HepG2 (cell line): Measurements from ENCODE around the gene TFEB. TPM values are rescaled to one million over a fixed set of nuclear protein-coding genes. Genes with fewer than 3 reads are reported as not detected.

ENCODE experiments used
- ATAC-seq: fragments of 200-7000 bp; cut with Tn5 transposase; 3 replicates; pipeline ENCODE4 v1.9.1; 2020; ENCODE audit warnings: mild to moderate bottlenecking, moderate library complexity
- BruUV-seq: library from RNA; stranded (reverse); fragments of 400-500 nt; replicated peaks from 2 replicates; lab custom pipeline; 2021; lab: Mats Ljungman, UMichigan
- CTCF ChIA-PET: fragments of 300-600 bp; formaldehyde crosslinking; extraction: SDS; loops from one replicate; lab custom pipeline; 2021; ENCODE audit warnings: low total read pairs, inconsistent platforms, low intra/inter-chr PET ratio; lab: Yijun Ruan, JAX
- POLR2A ChIA-PET: fragments of 350-600 bp; sonication (Branson Sonifier 250); formaldehyde crosslinking; loops from one replicate; lab custom pipeline; 2020; ENCODE audit warnings: antibody characterized with exemption, inconsistent platforms; lab: Yijun Ruan, JAX
- DNase-seq: peaks from one replicate; pipeline ENCODE4 v3.0.0-alpha.2; 2015; ENCODE audit warnings: low spot score
- FAIRE-seq: peaks from 3 replicates; lab custom pipeline; 2011; peaks lifted over from hg19 to GRCh38; lab: Jason Lieb, UNC
- H2AFZ ChIP-seq: one replicate; pipeline ENCODE4 v1.6.1; 2011; ENCODE audit warnings: low read length, inconsistent platforms
- H3K27ac ChIP-seq: fragments of 300-600 bp; 3 replicates; pipeline ENCODE4 v1.8.0; 2011; ENCODE audit warnings: mixed run types, mild to moderate bottlenecking, mixed read lengths, low read length, inconsistent platforms; ENCODE audit not compliant: insufficient read depth; ENCODE audit errors: extremely low read length
- H3K27me3 ChIP-seq, 2 experiments: fragments of 200-600 bp in 1 of 2; 2 replicates in 1 of 2; 3 replicates in 1 of 2; pipeline versions ENCODE4 v1.6.0 to v1.8.0; 2011; ENCODE audit warnings: low read length in 2 of 2, mild to moderate bottlenecking in 2 of 2, moderate library complexity in 2 of 2, inconsistent platforms in 1 of 2; ENCODE audit not compliant: insufficient read depth in 2 of 2, control insufficient read depth in 1 of 2
- H3K36me3 ChIP-seq, 2 experiments: fragments of 200-600 bp in 1 of 2; replicated peaks in 1 of 2; 2 replicates in 1 of 2; 3 replicates in 1 of 2; pipeline versions ENCODE4 v1.5.1 to v1.8.0; 2011; ENCODE audit warnings: low read length in 2 of 2, inconsistent platforms in 1 of 2; ENCODE audit not compliant: insufficient read depth in 2 of 2, control insufficient read depth in 1 of 2
- H3K4me1 ChIP-seq: 2 replicates; pipeline ENCODE4 v1.5.1; 2012; ENCODE audit warnings: low read length, inconsistent platforms; ENCODE audit not compliant: insufficient read depth
- H3K4me2 ChIP-seq: 2 replicates; pipeline ENCODE4 v1.6.0; 2011; ENCODE audit warnings: low read depth, low read length, inconsistent platforms
- H3K4me3 ChIP-seq, 3 experiments: fragments of 200-600 bp in 1 of 3; sonication (generic), shearing (Covaris generic) in 1 of 3; replicated peaks in 1 of 3; 2 replicates each; pipeline ENCODE4 v1.5.1; 2011 to 2016; ENCODE audit warnings: low read length in 3 of 3, inconsistent platforms in 2 of 3, low read depth in 2 of 3, mild to moderate bottlenecking in 2 of 3, control low read depth in 1 of 3, mixed read lengths in 1 of 3; ENCODE audit not compliant: insufficient read depth in 1 of 3
- H3K79me2 ChIP-seq: one replicate; pipeline ENCODE4 v1.6.1; 2011; ENCODE audit warnings: low read length, inconsistent platforms; ENCODE audit not compliant: insufficient read depth
- H3K9ac ChIP-seq: 2 replicates; pipeline ENCODE4 v1.6.0; 2011; ENCODE audit warnings: mild to moderate bottlenecking, low read depth, low read length, inconsistent platforms; ENCODE audit not compliant: insufficient read depth
- H3K9me3 ChIP-seq: 2 replicates; pipeline ENCODE4 v1.5.1; 2012; ENCODE audit warnings: mild to moderate bottlenecking, low read length
- H4K20me1 ChIP-seq: 2 replicates; pipeline ENCODE4 v1.6.0; 2011; ENCODE audit warnings: inconsistent platforms, mild to moderate bottlenecking, low read length, moderate library complexity; ENCODE audit not compliant: insufficient read depth
- ATRX ChIP-seq: sonication (generic); formaldehyde crosslinking; IDR thresholded peaks from 2 replicates; pipeline ENCODE4 v1.4.0; 2020; ENCODE audit warnings: missing genetic modification reagents, borderline replicate concordance
- BORCS8-MEF2B ChIP-seq: sonication (generic); formaldehyde crosslinking; IDR thresholded peaks from 2 replicates; pipeline ENCODE4 v1.8.0; 2022; ENCODE audit warnings: mild to moderate bottlenecking, missing genetic modification reagents
- DMAP1 ChIP-seq: IDR thresholded peaks from 2 replicates; pipeline ENCODE4 v1.6.1; 2016
- FOXA3 ChIP-seq: IDR thresholded peaks from 2 replicates; pipeline ENCODE4 v1.6.1; 2016; ENCODE audit warnings: missing genetic modification reagents, missing compliant biosample characterization
- KLF11 ChIP-seq: IDR thresholded peaks from 2 replicates; pipeline ENCODE4 v1.6.1; 2016; ENCODE audit warnings: missing compliant biosample characterization
- KLF6 ChIP-seq: IDR thresholded peaks from 2 replicates; pipeline ENCODE4 v1.8.0; 2016; ENCODE audit warnings: missing biosample characterization, missing genetic modification reagents
- SIX1 ChIP-seq: sonication (generic); formaldehyde crosslinking; IDR thresholded peaks from 2 replicates; pipeline ENCODE4 v1.4.0; 2020; ENCODE audit warnings: missing genetic modification reagents, borderline replicate concordance
- ZBTB4 ChIP-seq: sonication (generic); formaldehyde crosslinking; IDR thresholded peaks from 2 replicates; pipeline ENCODE4 v1.4.0; 2020; ENCODE audit warnings: missing genetic modification reagents, mild to moderate bottlenecking, borderline replicate concordance
- ZNF382 ChIP-seq: sonication (generic); formaldehyde crosslinking; IDR thresholded peaks from 2 replicates; pipeline ENCODE4 v1.5.0; 2020; ENCODE audit warnings: missing genetic modification reagents, mild to moderate bottlenecking, borderline replicate concordance
- ZNF547 ChIP-seq: sonication (generic); formaldehyde crosslinking; IDR thresholded peaks from 2 replicates; pipeline ENCODE4 v1.5.1; 2020; ENCODE audit warnings: mild to moderate bottlenecking, missing genetic modification reagents
- ZNF674 ChIP-seq: sonication (generic); formaldehyde crosslinking; IDR thresholded peaks from 2 replicates; pipeline ENCODE4 v1.5.0; 2020; ENCODE audit warnings: low read depth, mild to moderate bottlenecking, missing genetic modification reagents
- WGBS: methylation state at CpG from one replicate; pipeline ENCODE4 v1.1.6; 2017; ENCODE audit warnings: low lambda C conversion rate; 5-methylcytosine and 5-hydroxymethylcytosine counted together
- in situ Hi-C: cut with HindIII; loops from 2 replicates; pipeline ENCODE4 v1.10.0; 2017; ENCODE audit warnings: low pct_unique_long_range_greater_than_20kb; ENCODE audit not compliant: extremely low pct_ligation_motif_present
- intact Hi-C: fragments of 100-400 bp; cut with micrococcal nuclease; formaldehyde crosslinking; loops from one replicate; pipeline ENCODE4 v1.10.0; 2022; ENCODE audit not compliant: unreplicated experiment
- polyA plus RNA-seq, 8 experiments: library from polyadenylated mRNA; depleted of rRNA in 3 of 8; stranded (reverse) in 7 of 8; unstranded in 1 of 8; fragments of >200 nt; fragmentation: Illumina TruSeq in 4 of 8; extraction: Trizol in 4 of 8; gene quantifications; 2 replicates each; pipeline versions ENCODE4 v1.2.1 to v1.2.3, GENCODE V29; 2011 to 2016; ENCODE audit warnings: low read depth in 4 of 8, missing spikeins in 1 of 8, mixed read lengths in 1 of 8; ENCODE audit not compliant: insufficient read depth in 1 of 8
- total RNA-seq, 5 experiments: library from RNA; depleted of rRNA; stranded (reverse); fragments of >200 nt; fragmentation: Illumina TruSeq; extraction: Trizol; gene quantifications; 2 replicates each; pipeline ENCODE4 v1.2.3, GENCODE V29; 2016; ENCODE audit warnings: low read depth in 1 of 5
- TF ChIP-seq, protein P1 (sequence below): IDR thresholded peaks from 2 replicates; pipeline ENCODE4 v1.6.1; 2018; ENCODE audit warnings: missing genetic modification reagents, mild to moderate bottlenecking, missing compliant biosample characterization
- TF ChIP-seq, protein P2 (sequence below): sonication (generic); formaldehyde crosslinking; IDR thresholded peaks from 2 replicates; pipeline ENCODE4 v1.4.0; 2020; ENCODE audit warnings: missing genetic modification reagents
- TF ChIP-seq, protein P3 (sequence below): sonication (generic); formaldehyde crosslinking; IDR thresholded peaks from 2 replicates; pipeline ENCODE4 v1.4.0; 2020; ENCODE audit warnings: missing genetic modification reagents, borderline replicate concordance

Gene TFEB
- total and polyA plus RNA-seq, 2 of the 13 experiments (the other 11 are each of a cell fraction or from before 2014, with no cell fraction given) = 13.3 to 18.7 TPM

DNA sequence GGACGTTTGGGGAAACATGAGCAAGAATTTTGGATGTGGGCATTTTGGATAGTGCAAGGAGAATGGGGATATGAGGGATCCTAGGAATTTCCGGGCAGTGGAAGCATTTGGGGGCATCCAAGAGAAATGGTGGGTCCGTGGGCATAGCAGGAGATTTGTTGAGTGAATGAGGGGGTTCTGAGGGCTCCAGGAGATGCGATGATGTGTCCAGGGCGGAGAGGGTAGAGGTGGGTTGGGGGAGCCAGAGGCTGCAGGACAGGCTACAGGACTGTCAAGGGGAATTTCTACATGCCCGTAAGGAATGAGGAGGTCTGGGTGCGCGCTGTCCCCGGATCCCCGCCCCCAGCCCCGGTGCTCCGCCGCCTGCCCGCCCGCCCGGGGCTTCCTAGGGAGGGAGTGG lies 43.9 kb upstream of the TFEB start (continued):
- no peak for TF ChIP-seq ZNF674 (CRISPR knock-in tag)

GRCh38 chr6:41778895-41779294 lies 43.5 kb upstream of the TFEB start:
- no peak for DNase-seq
- FAIRE-seq = no peak
- in situ Hi-C loops = loop anchor here (5.0 to 25.0 kb wide), 2 partner anchors 42 to 433 kb away; partner anchors contain the start of genes MRPS10 and TFEB
- POLR2A ChIA-PET = interaction anchor here (1.7 to 1.8 kb wide), 2 partner anchors 11 to 45 kb away, joined by 6 to 8 read pairs; no protein-coding TSS in a partner anchor
- Histone ChIP-seq H2AFZ (no peak overlapping the region), H3K4me2 (peak overlapping the region; percentile 96), H3K27me3 (no peaks in the 10 kb centered on the region; a peak in 2 of 5 replicates), H3K36me3 (peaks cover 9 to 23% of the 10 kb centered on the region in 2 experiments), H3K27ac (no peak overlapping the region), H4K20me1 (no peaks in the 10 kb centered on the region), H3K9ac (peak overlapping the region; percentile 73), H3K4me1 (peaks cover 34% of the 10 kb centered on the region), H3K9me3 (no peaks in the 10 kb centered on the region), H3K4me3 (peak overlapping the region; percentile 82 to 93 (median 92)), H3K79me2 (peaks cover 4% of the 10 kb centered on the region)
- CTCF ChIA-PET = no interaction called here
- intact Hi-C loops = loop anchor here (5.0 kb wide), 1 partner anchor 177 kb away; no protein-coding TSS in a partner anchor
- WGBS = 64% methylated on average over 6 of the region's 6 CpGs
- ATAC-seq = no peak
- TSS peak; percentile 52 for BruUV-seq
- no peak for TF ChIP-seq ATRX (CRISPR knock-in tag)
- no peak for TF ChIP-seq KLF11 (CRISPR knock-in tag)
- no peak for TF ChIP-seq ZNF382
- 0 out of 2 replicates have a peak, but pooled peaks have one; percentile 39 for TF ChIP-seq ZNF547 (CRISPR knock-in tag)
- TF ChIP-seq, protein P1, sequence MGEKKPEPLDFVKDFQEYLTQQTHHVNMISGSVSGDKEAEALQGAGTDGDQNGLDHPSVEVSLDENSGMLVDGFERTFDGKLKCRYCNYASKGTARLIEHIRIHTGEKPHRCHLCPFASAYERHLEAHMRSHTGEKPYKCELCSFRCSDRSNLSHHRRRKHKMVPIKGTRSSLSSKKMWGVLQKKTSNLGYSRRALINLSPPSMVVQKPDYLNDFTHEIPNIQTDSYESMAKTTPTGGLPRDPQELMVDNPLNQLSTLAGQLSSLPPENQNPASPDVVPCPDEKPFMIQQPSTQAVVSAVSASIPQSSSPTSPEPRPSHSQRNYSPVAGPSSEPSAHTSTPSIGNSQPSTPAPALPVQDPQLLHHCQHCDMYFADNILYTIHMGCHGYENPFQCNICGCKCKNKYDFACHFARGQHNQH = no peak
- TF ChIP-seq SIX1 = no peak
- no peak for TF ChIP-seq FOXA3
- TF ChIP-seq ZBTB4 (CRISPR knock-in tag) = 0 out of 2 replicates have a peak, but pooled peaks have one; percentile 42
- no peak for TF ChIP-seq KLF6
- TF ChIP-seq BORCS8-MEF2B (CRISPR knock-in tag) = 0 out of 2 replicates have a peak, but pooled peaks have one; percentile 52
- TF ChIP-seq, protein P2, sequence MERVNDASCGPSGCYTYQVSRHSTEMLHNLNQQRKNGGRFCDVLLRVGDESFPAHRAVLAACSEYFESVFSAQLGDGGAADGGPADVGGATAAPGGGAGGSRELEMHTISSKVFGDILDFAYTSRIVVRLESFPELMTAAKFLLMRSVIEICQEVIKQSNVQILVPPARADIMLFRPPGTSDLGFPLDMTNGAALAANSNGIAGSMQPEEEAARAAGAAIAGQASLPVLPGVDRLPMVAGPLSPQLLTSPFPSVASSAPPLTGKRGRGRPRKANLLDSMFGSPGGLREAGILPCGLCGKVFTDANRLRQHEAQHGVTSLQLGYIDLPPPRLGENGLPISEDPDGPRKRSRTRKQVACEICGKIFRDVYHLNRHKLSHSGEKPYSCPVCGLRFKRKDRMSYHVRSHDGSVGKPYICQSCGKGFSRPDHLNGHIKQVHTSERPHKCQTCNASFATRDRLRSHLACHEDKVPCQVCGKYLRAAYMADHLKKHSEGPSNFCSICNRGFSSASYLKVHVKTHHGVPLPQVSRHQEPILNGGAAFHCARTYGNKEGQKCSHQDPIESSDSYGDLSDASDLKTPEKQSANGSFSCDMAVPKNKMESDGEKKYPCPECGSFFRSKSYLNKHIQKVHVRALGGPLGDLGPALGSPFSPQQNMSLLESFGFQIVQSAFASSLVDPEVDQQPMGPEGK = no peak
- TF ChIP-seq, protein P3, sequence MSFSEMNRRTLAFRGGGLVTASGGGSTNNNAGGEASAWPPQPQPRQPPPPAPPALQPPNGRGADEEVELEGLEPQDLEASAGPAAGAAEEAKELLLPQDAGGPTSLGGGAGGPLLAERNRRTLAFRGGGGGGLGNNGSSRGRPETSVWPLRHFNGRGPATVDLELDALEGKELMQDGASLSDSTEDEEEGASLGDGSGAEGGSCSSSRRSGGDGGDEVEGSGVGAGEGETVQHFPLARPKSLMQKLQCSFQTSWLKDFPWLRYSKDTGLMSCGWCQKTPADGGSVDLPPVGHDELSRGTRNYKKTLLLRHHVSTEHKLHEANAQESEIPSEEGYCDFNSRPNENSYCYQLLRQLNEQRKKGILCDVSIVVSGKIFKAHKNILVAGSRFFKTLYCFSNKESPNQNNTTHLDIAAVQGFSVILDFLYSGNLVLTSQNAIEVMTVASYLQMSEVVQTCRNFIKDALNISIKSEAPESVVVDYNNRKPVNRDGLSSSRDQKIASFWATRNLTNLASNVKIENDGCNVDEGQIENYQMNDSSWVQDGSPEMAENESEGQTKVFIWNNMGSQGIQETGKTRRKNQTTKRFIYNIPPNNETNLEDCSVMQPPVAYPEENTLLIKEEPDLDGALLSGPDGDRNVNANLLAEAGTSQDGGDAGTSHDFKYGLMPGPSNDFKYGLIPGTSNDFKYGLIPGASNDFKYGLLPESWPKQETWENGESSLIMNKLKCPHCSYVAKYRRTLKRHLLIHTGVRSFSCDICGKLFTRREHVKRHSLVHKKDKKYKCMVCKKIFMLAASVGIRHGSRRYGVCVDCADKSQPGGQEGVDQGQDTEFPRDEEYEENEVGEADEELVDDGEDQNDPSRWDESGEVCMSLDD (CRISPR knock-in tag) = no peak
- 0 out of 2 replicates have a peak, but pooled peaks have one; percentile 1 for TF ChIP-seq DMAP1 (CRISPR knock-in tag)
